Breast epithelium (tissue), 3 donors: Measurements from ENCODE around the gene HNMT.

Experiments used
- POLR2A ChIP-seq: fragments of 450-650 bp; IDR thresholded peaks from one replicate; pipeline ENCODE4 v1.6.1; 2016; ENCODE audit warnings: antibody characterized with exemption, mild to moderate bottlenecking, moderate library complexity
- TF ChIP-seq, protein P1 (sequence below), 3 donors: fragments of 450-650 bp; IDR thresholded peaks; one replicate each; pipeline ENCODE4 v1.5.1; 2016 to 2017; ENCODE audit warnings: antibody characterized with exemption in 3 of 3, mild to moderate bottlenecking in 3 of 3, moderate library complexity in 3 of 3

DNA sequence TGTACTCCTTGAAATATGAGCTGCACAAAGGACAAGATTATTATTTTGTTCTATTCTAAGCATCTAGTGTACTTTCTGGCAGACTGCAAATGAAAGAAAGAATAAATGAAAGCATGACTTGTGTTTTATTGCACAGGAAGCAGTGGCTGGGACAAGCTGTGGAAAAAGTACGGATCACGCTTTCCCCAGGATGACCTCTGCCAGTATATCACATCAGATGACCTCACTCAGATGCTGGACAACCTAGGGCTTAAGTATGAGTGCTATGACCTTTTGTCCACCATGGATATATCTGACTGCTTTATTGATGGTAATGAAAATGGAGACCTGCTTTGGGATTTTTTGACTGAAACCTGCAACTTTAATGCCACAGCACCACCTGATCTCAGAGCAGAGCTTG lies 49.4 kb downstream of the HNMT start:
- TF ChIP-seq, protein P1, sequence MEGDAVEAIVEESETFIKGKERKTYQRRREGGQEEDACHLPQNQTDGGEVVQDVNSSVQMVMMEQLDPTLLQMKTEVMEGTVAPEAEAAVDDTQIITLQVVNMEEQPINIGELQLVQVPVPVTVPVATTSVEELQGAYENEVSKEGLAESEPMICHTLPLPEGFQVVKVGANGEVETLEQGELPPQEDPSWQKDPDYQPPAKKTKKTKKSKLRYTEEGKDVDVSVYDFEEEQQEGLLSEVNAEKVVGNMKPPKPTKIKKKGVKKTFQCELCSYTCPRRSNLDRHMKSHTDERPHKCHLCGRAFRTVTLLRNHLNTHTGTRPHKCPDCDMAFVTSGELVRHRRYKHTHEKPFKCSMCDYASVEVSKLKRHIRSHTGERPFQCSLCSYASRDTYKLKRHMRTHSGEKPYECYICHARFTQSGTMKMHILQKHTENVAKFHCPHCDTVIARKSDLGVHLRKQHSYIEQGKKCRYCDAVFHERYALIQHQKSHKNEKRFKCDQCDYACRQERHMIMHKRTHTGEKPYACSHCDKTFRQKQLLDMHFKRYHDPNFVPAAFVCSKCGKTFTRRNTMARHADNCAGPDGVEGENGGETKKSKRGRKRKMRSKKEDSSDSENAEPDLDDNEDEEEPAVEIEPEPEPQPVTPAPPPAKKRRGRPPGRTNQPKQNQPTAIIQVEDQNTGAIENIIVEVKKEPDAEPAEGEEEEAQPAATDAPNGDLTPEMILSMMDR (IDR thresholded peaks at IDR 0.05): no peak
- no peak for TF ChIP-seq POLR2A
